ENCODE results near the gene DDX23. TPM values are rescaled to one million over a fixed set of nuclear protein-coding genes. Genes with fewer than 3 reads are reported as not detected.
A peak's percentile ranks its signal among the peaks of the same experiment; 100 is the strongest.

The DDX23 gene
- total and polyA plus RNA-seq, 8 donors, result 66.5 to 116 (median 108) TPM

DNA sequence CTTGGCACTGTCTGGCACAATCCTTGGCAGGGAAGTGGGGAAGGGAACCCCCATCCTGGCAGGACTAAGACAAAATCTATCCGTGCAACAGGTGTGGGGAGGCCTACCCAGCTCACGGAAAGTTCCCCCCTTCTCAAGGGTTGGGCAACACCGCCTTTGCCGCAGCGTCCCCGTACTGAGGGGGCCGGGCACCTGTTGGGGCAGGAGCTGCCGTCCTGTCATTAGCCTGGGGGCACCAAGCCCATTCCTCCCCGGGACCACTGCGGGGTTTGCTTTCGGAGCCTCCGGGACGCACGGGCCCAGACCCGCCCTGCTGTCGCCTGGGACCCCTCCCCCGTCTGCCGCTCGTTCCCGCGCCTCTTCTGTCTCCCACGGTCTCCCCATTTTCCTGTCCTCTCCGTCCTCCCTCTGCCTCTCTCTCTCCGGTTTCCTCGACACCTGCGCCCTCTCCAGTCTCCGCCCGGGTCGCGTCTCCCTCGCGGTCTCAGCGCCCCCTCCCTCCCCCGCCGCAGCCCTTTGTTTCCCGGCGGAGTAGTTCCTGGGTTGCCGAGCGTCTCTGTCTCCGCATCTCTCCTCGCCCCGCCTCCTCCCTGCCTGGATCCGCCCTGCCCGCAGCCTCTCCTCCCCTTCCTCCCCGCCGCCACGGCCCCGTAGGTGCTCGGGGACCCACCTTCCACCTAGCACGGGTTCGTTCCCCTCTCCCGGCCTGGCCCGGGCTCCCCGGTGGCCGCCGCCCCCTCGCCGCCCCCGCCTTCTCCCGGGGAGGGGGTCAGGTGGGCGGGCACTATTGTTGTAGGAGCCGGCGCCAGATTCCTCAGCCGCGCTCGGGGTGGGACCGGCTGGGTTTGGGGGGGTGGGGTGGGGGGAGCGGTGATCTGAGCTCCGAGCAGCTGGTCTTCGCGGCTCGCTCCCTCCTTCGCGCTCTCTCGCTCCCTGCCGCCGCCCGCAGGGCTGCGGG, 33.8 kb downstream of the DDX23 start, which contains the start of gene CACNB3:
TSS of gene CACNB3 (plus strand) at position 624 of the 958 bp plus-strand sequence. CDS start 434 bp downstream, outside the sequence.
- Histone ChIP-seq H3K27ac (no peak within 1 kb of the TSS), H3K9me3 (no peaks in the 10 kb centered on the region), H3K4me1 (peaks cover 24 to 40% of the 10 kb centered on the region in 2 donors), H3K36me3 (no peaks in the 10 kb centered on the region), H3K4me3 (peak within 1 kb of the TSS; percentile 69 to 78), H3K27me3 (peaks cover 0 to 33% of the 10 kb centered on the region in 2 donors)
- DNase-seq (peak in 3 of 4 donors; percentile 52 to 94 (median 76)), ATAC-seq (peak; percentile 26)
- intact Hi-C loops (cut with DNase I), result no loop called here
- TF ChIP-seq CTCF (IDR thresholded peaks at IDR 0.05), result no peak

DNA sequence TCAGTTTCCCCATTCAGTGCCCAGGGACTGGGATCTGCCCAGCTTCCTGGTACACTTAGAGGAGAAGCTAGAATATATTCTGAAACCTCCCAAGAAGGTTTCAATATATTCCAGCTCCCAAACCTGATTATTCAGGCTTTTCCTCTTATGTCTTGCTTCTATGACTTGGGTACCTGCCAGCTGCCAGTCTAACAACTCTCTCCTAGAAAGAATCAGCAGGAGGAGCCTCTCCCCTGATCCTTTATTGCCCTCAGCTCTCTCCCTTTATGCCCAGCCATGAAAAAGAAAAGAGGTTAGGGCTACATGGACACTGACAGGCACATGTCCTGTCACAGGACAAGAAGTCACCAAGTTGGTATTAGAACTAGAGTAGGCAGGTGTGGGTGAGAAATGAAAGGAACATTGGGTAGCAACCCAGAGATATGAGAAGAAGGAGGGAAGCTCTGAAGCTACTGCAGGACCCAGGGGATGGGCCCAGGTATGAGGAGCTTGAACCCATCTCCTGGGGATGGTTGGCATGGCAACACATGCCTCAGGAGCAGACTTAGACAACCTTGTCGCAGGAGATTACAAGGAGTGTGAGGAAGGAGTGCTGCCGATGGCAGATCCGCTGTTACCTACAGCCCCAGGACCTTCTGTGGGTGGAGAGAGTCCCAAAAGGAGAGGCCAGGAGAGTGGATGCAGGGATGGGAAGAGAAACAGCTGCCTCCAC, 35.7 kb downstream of the DDX23 start:
- H3K36me3 ChIP-seq, result no peaks in the 10 kb centered on the region
- TF ChIP-seq CTCF (IDR thresholded peaks at IDR 0.05), result no peak
- H3K9me3 ChIP-seq, result no peaks in the 10 kb centered on the region
- H3K27me3 ChIP-seq, result peaks cover 0 to 33% of the 10 kb centered on the region in 2 donors
- peak overlapping the region; percentile 89 to 90 for H3K4me3 ChIP-seq
- ATAC-seq, result no peak
- H3K4me1 ChIP-seq, result peaks cover 29 to 40% of the 10 kb centered on the region in 2 donors
- intact Hi-C loops (cut with DNase I), result no loop called here
- peak overlapping the region; percentile 26 to 89 for H3K27ac ChIP-seq
- DNase-seq, result peak in 1 of 4 donors; percentile 59

- no peak for TF ChIP-seq CTCF (IDR thresholded peaks at IDR 0.05)
- H3K4me1 ChIP-seq, result peaks cover 33 to 40% of the 10 kb centered on the region in 2 donors
- DNase-seq, result peak; percentile 82 to 93 (median 88)
- H3K9me3 ChIP-seq, result no peaks in the 10 kb centered on the region
- H3K27me3 ChIP-seq, result peaks cover 0 to 33% of the 10 kb centered on the region in 2 donors
- peak; percentile 84 for ATAC-seq
- intact Hi-C loops (cut with DNase I), result no loop called here
- peak overlapping the region; percentile 89 to 90 for H3K4me3 ChIP-seq
- H3K27ac ChIP-seq, result peak overlapping the region; percentile 82 to 89
- no peaks in the 10 kb centered on the region for H3K36me3 ChIP-seq
Observed at GRCh38 chr12:48815126-48816110, 36.5 kb downstream of the DDX23 start.

GRCh38 chr12:48814262-48815125, 37.5 kb downstream of the DDX23 start:
- no peaks in the 10 kb centered on the region for H3K9me3 ChIP-seq
- intact Hi-C loops (cut with DNase I), result no loop called here
- peaks cover 33 to 40% of the 10 kb centered on the region in 2 donors for H3K4me1 ChIP-seq
- peak overlapping the region; percentile 82 to 89 for H3K27ac ChIP-seq
- no peaks in the 10 kb centered on the region for H3K36me3 ChIP-seq
- peak overlapping the region; percentile 89 to 90 for H3K4me3 ChIP-seq
- peak; percentile 68 to 98 (median 86) for DNase-seq
- peaks cover 0 to 30% of the 10 kb centered on the region in 2 donors for H3K27me3 ChIP-seq
- peak; percentile 99 for TF ChIP-seq CTCF (IDR thresholded peaks at IDR 0.05)
- ATAC-seq, result peak; percentile 90

All from left lung (tissue), 10 donors.